ENCODE results near the gene MRPS17.
"Not testable (repeated sequence)": the region's sequence is repeated elsewhere in the genome, so short reads cannot be mapped to it uniquely, and the experiment has no call there.

Gene MRPS17

DNA sequence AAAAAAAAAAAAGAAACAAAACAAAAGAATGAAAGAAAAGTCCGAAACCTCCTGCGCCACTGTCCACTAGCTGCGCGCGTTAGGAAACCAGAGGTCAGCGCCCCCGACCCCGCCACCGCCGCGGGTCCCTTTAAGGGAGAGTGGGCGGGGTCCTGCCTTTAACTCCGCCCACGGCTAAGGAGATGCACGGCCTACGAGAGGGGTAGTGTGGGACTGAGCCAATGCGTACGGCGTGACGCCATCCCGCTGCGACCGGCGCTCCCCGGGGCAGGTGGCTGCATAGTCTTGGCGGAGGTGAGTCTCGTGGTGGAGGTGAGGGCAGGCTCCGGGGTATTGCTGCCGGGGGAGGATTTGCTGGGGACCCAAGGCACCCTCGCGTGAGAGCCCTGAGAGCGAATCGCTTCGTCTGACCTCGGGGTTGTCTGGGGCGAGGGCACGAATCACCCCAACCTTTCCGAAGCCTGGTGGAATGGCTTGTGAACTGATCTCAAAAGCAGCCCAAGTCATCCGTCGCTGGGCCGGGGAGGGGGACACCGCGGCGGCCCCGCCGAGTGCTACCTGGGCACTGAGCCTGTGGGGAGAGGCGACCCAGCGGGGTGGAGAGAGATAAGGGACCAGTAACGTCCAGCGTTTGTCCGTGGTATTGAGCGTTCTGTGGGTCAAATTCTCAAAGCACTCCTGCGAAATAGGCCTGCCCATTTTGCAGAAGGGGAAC is at the start of gene MRPS17:
TSS of gene MRPS17 (plus strand) at position 241 of the 715 bp plus-strand sequence. CDS start 1,319 bp downstream, outside the sequence.
- peak; percentile 83 for DNase-seq (ENCODE audit: low read depth)

DNA sequence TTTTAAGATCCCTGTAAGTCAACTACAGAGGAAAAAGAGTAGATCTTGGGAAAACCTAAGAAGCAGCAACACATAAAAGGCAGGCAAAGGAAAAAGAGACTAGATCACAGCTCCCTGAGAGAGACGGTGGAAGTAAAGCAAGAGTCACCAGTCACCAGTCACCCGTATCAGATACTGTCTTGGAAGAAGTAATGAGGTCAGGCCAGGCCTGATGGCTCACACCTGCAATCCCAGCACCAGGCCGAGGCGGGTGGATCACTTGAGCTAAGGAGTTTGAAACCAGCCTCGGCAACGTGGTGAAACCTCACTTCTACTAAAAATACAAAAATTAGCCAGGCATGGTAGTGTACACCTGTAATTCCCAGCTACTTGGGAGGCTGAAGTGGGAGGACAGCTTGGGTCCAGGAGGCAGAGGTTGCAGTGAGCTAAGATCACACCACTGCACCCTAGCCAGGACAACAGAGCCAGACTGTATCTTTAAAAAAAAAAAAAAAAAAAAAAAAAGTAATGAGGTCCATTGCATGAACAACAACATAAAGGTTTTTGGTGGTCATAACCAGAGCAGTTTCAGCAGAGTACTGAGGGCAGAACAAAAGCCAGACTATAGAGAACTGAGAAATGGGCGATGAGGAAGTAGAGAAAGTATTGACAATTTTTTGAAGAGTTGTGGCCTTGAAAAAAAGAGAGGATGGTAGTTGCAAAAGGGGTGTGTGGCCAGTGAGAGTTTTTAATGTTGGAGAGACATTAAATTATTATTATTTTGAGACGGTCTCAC is 47.5 kb upstream of the MRPS17 start:
- DNase-seq (ENCODE audit: low read depth), result no peak

DNA sequence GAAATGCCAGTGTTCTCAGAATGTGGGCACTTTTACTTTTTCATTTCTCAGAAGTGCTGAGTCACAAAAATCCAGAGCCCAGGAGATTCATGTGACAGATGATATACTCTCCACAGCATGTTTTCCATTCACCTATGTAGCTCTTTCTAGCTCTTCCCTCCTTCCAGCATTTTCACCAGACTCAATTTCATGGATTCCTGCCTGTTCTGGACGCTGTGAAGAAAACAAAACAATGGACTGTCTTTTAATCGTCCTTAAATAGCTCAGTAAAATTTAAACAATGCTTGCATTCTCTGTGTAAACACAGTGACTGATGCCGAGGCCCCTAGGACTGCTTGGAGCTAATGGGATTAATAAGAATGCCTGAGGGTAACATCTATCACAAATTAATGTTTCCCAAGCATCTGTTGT is 38.9 kb upstream of the MRPS17 start:
- DNase-seq (ENCODE audit: low read depth), result peak; percentile 3

GRCh38 chr7:55917771-55918170 is 33.9 kb upstream of the MRPS17 start:
- DNase-seq (ENCODE audit: low read depth), result no peak

DNA sequence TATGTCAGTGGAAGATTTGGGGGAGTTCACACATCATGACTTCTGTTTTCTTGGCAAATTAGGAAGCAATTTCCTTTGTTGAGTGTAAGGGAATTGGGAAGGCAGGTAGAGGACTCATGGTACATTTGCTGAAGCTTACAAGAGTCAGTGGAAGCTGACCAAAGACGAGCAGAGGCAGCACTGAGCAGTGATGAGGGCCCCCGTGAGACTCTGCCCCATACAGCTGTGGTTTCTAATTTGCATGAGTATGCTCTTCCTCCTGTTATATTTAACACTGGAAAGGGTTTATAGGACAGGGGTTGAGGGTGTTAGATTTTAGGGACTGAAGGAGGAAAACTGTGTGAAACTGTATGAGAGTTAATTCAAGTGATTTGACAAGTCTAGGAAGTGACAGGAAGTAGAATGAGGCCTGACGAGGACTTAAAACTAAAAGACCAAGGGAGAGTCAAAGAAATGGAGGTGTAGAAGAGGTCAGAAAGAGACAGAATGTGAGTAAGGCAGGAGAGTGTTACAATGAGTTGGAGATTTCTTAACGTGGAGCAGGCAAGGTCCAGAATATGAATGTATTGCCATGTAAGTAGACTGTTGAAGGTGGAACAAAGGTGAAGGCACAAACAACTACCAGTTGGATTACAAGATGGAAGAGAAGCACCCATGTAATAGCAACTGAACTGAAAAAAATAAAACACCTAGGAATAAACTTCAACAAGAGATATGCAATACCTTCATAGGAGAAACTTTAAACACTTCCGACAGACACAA is 23.5 kb upstream of the MRPS17 start:
- DNase-seq (ENCODE audit: low read depth), result no peak

DNA sequence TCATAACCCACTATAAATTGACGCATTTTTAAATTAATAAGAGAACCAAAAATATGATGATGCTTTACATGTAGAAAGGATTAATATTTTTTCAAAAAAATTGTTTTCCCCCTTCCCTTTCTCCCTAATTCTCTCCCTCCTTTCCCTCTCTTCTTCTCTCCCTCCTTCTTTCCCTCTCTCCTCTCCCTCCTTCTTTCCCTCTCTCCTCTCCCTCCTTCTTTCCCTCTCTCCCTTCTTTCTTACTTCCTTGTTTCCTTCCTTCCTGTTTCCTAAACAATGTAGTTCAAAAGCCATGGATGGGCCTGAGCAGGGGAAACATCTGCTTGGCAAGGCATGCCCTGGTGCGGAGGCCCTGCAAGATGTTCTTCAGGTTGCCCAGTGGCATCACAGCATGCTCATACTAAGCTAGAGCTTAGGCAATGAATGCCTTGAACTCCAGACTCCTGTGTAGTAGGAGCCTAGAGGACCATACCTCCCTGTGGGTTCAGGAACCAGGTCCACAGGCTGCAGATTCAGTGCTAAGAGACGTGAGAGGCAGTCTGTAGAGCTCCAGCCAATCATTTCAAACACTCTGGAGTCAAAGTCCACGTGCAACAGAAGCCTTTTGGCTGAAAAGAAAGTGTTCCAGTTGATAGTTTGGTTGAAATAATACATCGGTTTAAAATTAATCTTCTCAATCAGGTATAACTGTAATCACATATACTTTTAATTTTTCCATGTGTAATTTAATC is 20.1 kb upstream of the MRPS17 start:
- no peak for DNase-seq (ENCODE audit: low read depth)

DNA sequence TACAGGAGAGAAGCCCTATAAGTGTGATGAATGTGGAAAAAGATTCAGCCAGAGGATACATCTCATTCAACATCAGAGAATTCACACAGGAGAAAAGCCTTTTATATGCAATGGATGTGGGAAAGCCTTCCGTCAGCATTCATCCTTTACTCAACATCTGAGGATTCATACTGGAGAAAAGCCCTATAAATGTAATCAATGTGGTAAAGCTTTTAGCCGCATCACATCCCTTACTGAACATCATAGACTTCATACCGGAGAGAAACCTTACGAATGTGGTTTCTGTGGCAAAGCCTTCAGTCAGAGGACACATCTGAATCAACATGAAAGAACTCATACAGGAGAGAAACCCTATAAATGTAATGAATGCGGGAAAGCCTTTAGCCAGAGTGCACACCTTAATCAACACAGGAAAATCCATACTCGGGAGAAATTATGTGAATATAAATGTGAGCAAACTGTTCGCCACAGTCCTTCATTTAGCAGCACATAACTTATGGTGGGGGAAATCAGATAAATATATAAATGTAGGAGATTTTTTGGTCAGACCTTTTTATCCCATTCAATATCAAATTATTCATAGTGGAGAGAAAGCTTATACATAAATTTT is 12.1 kb upstream of the MRPS17 start:
- DNase-seq (ENCODE audit: low read depth), result peak; percentile 2

- no peak for DNase-seq (ENCODE audit: low read depth)
Observed at GRCh38 chr7:55946545-55946944, 5.1 kb upstream of the MRPS17 start.

DNA sequence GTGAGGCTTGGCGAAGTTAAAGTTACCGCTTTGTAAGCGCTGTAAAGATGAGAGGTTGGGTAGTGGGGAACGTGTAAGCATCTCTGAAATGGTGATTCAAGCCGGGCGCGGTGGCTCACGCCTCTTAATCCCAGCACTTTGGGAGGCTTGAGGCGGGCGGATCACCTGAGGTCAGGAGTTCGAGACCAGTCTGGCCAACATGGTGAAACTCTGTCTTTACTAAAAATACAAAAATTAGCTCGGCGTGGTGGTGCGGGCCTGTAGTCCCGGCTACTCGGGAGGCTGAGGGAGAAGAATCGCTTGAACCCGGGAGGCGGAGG is 635 bp downstream of the MRPS17 start:
- DNase-seq (ENCODE audit: low read depth), result not testable (repeated sequence)

GRCh38 chr7:55953707-55954475 is 2.2 kb downstream of the MRPS17 start:
- no peak for DNase-seq (ENCODE audit: low read depth)

GRCh38 chr7:55957190-55957589 is 5.5 kb downstream of the MRPS17 start:
- DNase-seq (ENCODE audit: low read depth), result no peak

GRCh38 chr7:55962014-55962413 is 10.3 kb downstream of the MRPS17 start:
- DNase-seq (ENCODE audit: low read depth), result no peak

GRCh38 chr7:55963584-55964168 is 12.0 kb downstream of the MRPS17 start:
- no peak for DNase-seq (ENCODE audit: low read depth)

GRCh38 chr7:55964261-55965099 is 12.8 kb downstream of the MRPS17 start, which contains the start of gene NIPSNAP2:
TSS of gene NIPSNAP2 (plus strand) at chr7:55964585. CDS start at chr7:55964610, 25 bp downstream.
- peak; percentile 36 for DNase-seq (ENCODE audit: low read depth)

DNA sequence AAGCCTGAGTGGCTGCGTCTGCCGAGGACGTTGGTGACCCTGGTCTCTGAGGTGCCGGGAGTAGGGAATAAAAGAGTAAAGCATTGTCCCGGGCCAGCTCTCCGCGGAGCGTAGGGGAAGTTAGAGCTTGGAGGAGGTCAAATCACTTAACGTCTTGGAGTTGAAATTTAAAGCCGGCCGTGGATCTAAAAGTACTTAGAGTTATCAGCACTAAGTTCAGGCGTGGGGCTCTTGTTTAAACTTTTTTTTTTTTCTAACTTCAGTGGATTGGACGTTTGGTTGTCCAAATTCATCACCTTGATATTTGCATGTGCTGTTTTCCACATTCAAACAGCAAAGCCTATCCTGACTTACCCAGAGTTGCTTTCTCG is 13.4 kb downstream of the MRPS17 start:
- DNase-seq (ENCODE audit: low read depth), result peak; percentile 31

DNA sequence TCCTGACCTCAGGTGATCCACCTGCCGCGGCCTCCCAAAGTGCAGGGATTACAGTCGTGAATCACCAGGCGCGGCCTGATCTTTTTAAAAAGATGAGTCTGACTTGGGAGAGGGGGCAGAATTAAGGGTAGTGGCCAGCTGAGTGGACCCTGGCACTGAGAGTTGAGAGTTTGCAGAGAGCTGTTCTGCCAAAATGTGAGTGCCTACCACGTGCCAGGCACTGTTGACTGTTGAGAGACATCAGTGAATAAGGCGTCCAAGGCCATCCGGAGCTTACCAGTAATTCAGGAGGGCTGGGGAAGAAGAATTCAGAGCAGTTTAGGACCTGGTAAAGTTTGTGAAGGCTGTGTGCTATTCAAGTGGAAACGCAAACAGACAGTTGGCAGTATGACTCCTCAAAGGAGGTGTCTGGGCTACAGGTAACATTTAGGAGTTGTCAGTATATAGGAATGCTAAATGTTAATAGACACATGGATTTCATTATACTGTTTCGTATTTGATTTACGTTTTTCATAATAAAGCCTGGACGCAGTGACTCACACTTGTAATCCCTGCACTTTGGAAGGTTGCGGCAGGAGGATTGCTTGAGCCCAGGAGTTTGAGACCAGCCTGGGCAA is 14.2 kb downstream of the MRPS17 start:
- peak; percentile 66 for DNase-seq (ENCODE audit: low read depth)

DNA sequence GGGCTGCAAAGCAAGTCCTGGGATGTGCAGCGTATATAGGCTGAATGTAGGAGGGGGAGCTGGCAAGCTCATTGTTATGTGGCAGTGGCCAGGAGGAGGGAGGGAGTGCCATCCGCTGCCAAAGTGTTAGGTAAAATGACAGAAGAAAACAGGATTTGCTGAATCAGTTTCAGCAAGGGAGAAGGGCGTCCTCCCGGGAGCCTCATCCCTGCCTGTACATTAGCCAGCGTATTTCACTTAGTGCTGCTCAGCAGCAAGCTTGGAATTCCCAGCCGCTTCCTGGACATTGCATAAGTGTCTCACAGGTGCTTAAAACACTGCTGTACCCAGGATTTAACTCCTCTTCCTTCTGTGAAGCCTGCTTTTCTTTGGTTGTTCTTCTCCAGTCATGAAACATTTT is 15.2 kb downstream of the MRPS17 start:
- peak; percentile 21 for DNase-seq (ENCODE audit: low read depth)

DNA sequence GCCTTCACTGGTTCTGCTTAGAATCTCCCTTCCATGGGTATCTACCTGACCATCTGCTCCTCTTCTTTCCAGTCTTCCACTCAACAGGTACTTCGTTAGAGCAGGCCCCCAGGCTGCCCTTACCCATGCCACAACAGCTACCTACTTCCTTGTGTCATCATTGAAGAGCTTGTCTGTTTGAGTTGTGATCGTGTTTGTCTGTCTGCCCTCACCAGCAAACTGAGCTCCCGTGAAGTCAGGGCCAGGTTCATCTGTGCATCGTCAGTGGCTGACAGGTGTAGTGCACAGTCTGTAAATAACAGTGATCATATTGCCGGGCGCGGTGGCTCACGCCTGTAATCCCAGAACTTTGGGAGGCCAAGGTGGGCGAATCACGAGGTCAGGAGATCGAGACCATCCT is 17.7 kb downstream of the MRPS17 start:
- DNase-seq (ENCODE audit: low read depth), result no peak

- DNase-seq (ENCODE audit: low read depth), result no peak
Observed at GRCh38 chr7:55970561-55970960, 18.9 kb downstream of the MRPS17 start.

Data from amniotic epithelial cell (primary cell).